GM23338 (cell line): ENCODE results near the gene YIPF6. TPM values are rescaled to one million over a fixed set of nuclear protein-coding genes. Genes with fewer than 3 reads are reported as not detected.

Experiments used
- ATAC-seq: fragments of 200-7000 bp; cut with Tn5 transposase; 3 replicates; pipeline ENCODE4 v1.9.1; 2020
- DNase-seq: peaks from one replicate; pipeline ENCODE4 v3.0.0-alpha.2; 2015; ENCODE audit warnings: low spot score
- H2AFZ ChIP-seq: fragments of 200-600 bp; sonication (generic); 2 replicates; pipeline ENCODE4 v1.8.0; 2016; ENCODE audit warnings: antibody characterized with exemption, mild to moderate bottlenecking, moderate library complexity
- H3F3A ChIP-seq: fragments of 200-600 bp; sonication (generic); replicated peaks from 2 replicates; pipeline ENCODE4 v1.8.0; 2017; ENCODE audit warnings: antibody characterized with exemption, mixed run types, low read depth
- H3K27ac ChIP-seq: fragments of 200-600 bp; sonication (generic); 2 replicates; pipeline ENCODE4 v1.6.1; 2016; ENCODE audit warnings: low read depth
- H3K27me3 ChIP-seq: fragments of 200-600 bp; sonication (generic); 2 replicates; pipeline ENCODE4 v1.8.0; 2016; ENCODE audit warnings: mild to moderate bottlenecking, mixed run types, moderate library complexity; ENCODE audit not compliant: insufficient read depth
- H3K36me3 ChIP-seq: fragments of 200-600 bp; sonication (generic); 2 replicates; pipeline ENCODE4 v1.8.0; 2016; ENCODE audit warnings: mild to moderate bottlenecking; ENCODE audit not compliant: insufficient read depth
- H3K4me1 ChIP-seq: fragments of 200-600 bp; sonication (generic); 2 replicates; pipeline ENCODE4 v1.8.0; 2016; ENCODE audit warnings: mild to moderate bottlenecking, moderate library complexity; ENCODE audit not compliant: insufficient read depth
- H3K4me2 ChIP-seq: fragments of 200-600 bp; sonication (generic); 2 replicates; pipeline ENCODE4 v1.7.1; 2017; ENCODE audit warnings: mixed run types
- H3K4me3 ChIP-seq: fragments of 200-600 bp; sonication (generic); 2 replicates; pipeline ENCODE4 v1.6.1; 2016; ENCODE audit warnings: mixed run types
- H3K79me2 ChIP-seq: fragments of 200-600 bp; sonication (generic); replicated peaks from 2 replicates; pipeline ENCODE4 v1.8.0; 2017; ENCODE audit warnings: mild to moderate bottlenecking; ENCODE audit not compliant: insufficient read depth
- H3K9me2 ChIP-seq: fragments of 200-600 bp; sonication (generic); 2 replicates; pipeline ENCODE4 v1.8.0; 2017; ENCODE audit not compliant: insufficient read depth
- H4K20me1 ChIP-seq: fragments of 200-600 bp; sonication (generic); replicated peaks from 2 replicates; pipeline ENCODE4 v1.8.0; 2017; ENCODE audit warnings: mild to moderate bottlenecking; ENCODE audit not compliant: insufficient read depth
- H3K27ac Mint-ChIP-seq: 2 replicates; pipeline ENCODE4 v1.8.0; 2020; ENCODE audit warnings: inconsistent platforms, mild to moderate bottlenecking, moderate library complexity, mixed read lengths
- H3K27me3 Mint-ChIP-seq: 3 replicates; pipeline ENCODE4 v1.8.0; 2022; ENCODE audit warnings: low read depth, mild to moderate bottlenecking, moderate library complexity, mixed read lengths, inconsistent platforms; ENCODE audit not compliant: insufficient read depth, poor library complexity
- H3K36me3 Mint-ChIP-seq: 3 replicates; pipeline ENCODE4 v1.8.0; 2021; ENCODE audit warnings: low read depth, mild to moderate bottlenecking, inconsistent platforms, moderate library complexity, mixed read lengths
- H3K4me1 Mint-ChIP-seq: 3 replicates; pipeline ENCODE4 v1.8.0; 2020; ENCODE audit warnings: mild to moderate bottlenecking, inconsistent platforms, mixed read lengths
- H3K4me3 Mint-ChIP-seq: 3 replicates; pipeline ENCODE4 v1.8.0; 2021; ENCODE audit warnings: moderate library complexity, mild to moderate bottlenecking, inconsistent platforms, mixed read lengths
- H3K9me3 Mint-ChIP-seq: 3 replicates; pipeline ENCODE4 v1.8.0; 2020; ENCODE audit warnings: moderate library complexity, mild to moderate bottlenecking, inconsistent platforms, mixed read lengths
- CREB1 ChIP-seq: fragments of 250-450 bp; sonication (Bioruptor Pico); IDR thresholded peaks from 2 replicates; pipeline ENCODE4 v1.5.0; 2020; ENCODE audit warnings: low read depth, mild to moderate bottlenecking, moderate library complexity
- CTCF ChIP-seq, 2 experiments: fragments of 200-600 bp in 1 of 2; sonication (generic) in 1 of 2; conservative IDR thresholded peaks; 2 replicates each; pipeline versions ENCODE4 v1.5.1 to v1.6.1; 2016 to 2017; ENCODE audit warnings: antibody characterized with exemption in 2 of 2, low read depth in 2 of 2, mild to moderate bottlenecking in 2 of 2, moderate library complexity in 1 of 2
- EZH2 ChIP-seq: fragments of 200-600 bp; sonication (generic); IDR thresholded peaks from one replicate; pipeline ENCODE4 v1.8.0; 2017; ENCODE audit warnings: antibody characterized with exemption, mild to moderate bottlenecking, low read depth; ENCODE audit not compliant: unreplicated experiment
- EZH2phosphoT487 ChIP-seq: fragments of 200-600 bp; sonication (generic); IDR thresholded peaks from one replicate; pipeline ENCODE4 v1.8.1; 2018; ENCODE audit warnings: antibody characterized with exemption; ENCODE audit not compliant: unreplicated experiment
- JUNB ChIP-seq: IDR thresholded peaks from one replicate; pipeline ENCODE4 v1.6.1; 2016; ENCODE audit warnings: antibody characterized with exemption; ENCODE audit not compliant: unreplicated experiment
- POLR2AphosphoS5 ChIP-seq: IDR thresholded peaks from 2 replicates; pipeline ENCODE4 v1.6.1; 2016; ENCODE audit warnings: antibody characterized with exemption, low read depth
- STAT1 ChIP-seq: IDR thresholded peaks from one replicate; pipeline ENCODE4 v1.6.1; 2016; ENCODE audit warnings: antibody characterized with exemption; ENCODE audit not compliant: unreplicated experiment
- ZNF114 ChIP-seq: fragments of 250-450 bp; sonication (Bioruptor Pico); IDR thresholded peaks from 2 replicates; pipeline ENCODE4 v1.5.0; 2020; ENCODE audit warnings: mild to moderate bottlenecking, moderate library complexity
- ZNF331 ChIP-seq: fragments of 250-450 bp; sonication (Bioruptor Pico); IDR thresholded peaks from 2 replicates; pipeline ENCODE4 v1.5.0; 2020; ENCODE audit warnings: low read depth, mild to moderate bottlenecking, moderate library complexity
- polyA plus RNA-seq: library from polyadenylated mRNA; unstranded; fragments of >200 nt; fragmentation: Nextera tagmentation; extraction: Ambion mirVana; gene quantifications from 2 replicates; pipeline ENCODE4 v1.2.1, GENCODE V29; 2016
- total RNA-seq: library from RNA; depleted of rRNA; stranded (reverse); fragments of >200 nt; shearing (Covaris generic); gene quantifications from 2 replicates; pipeline ENCODE4 v1.2.3, GENCODE V29; 2014
- TF ChIP-seq, protein P1 (sequence below): fragments of 250-450 bp; sonication (Bioruptor Pico); IDR thresholded peaks from 2 replicates; pipeline ENCODE4 v1.5.0; 2020; ENCODE audit warnings: mild to moderate bottlenecking, moderate library complexity
- TF ChIP-seq, protein P2 (sequence below): IDR thresholded peaks from one replicate; pipeline ENCODE4 v1.6.1; 2018; ENCODE audit warnings: antibody characterized with exemption; ENCODE audit not compliant: unreplicated experiment

Gene YIPF6
- total and polyA plus RNA-seq, 2 experiments from 2014 or later = 37.1 to 40.5 TPM

GRCh38 chrX:68579810-68580209, 81.0 kb downstream of the YIPF6 start:
- Mint-ChIP-seq H3K27me3 (peaks cover 2% of the 10 kb centered on the region), H3K4me1 (no peaks in the 10 kb centered on the region), H3K27ac (no peak overlapping the region), H3K4me3 (no peak overlapping the region), H3K36me3 (no peaks in the 10 kb centered on the region), H3K9me3 (peaks cover 3% of the 10 kb centered on the region; the same call in 1 of the 3 replicates)
- H3F3A ChIP-seq = no peaks in the 10 kb centered on the region
- H3K27ac ChIP-seq = no peak overlapping the region
- H3K9me2 ChIP-seq = no peaks in the 10 kb centered on the region
- no peaks in the 10 kb centered on the region for H3K36me3 ChIP-seq
- H3K27me3 ChIP-seq = no peaks in the 10 kb centered on the region
- no peak for DNase-seq
- no peaks in the 10 kb centered on the region for H3K4me1 ChIP-seq
- no peak overlapping the region for H3K4me3 ChIP-seq
- H4K20me1 ChIP-seq = no peaks in the 10 kb centered on the region
- H2AFZ ChIP-seq = no peak overlapping the region
- no peaks in the 10 kb centered on the region for H3K79me2 ChIP-seq
- ATAC-seq = no peak
- TF ChIP-seq EZH2 (no peak), ZNF331 (CRISPR knock-in tag) (no peak), JUNB (no peak), CTCF (conservative IDR thresholded peaks at IDR 0.05; ENCODE audit: low read depth in 2 of 2) (no peak), STAT1 (no peak), EZH2phosphoT487 (no peak), POLR2AphosphoS5 (no peak), CREB1 (CRISPR knock-in tag) (no peak), ZNF114 (no peak)
- TF ChIP-seq, protein P1, sequence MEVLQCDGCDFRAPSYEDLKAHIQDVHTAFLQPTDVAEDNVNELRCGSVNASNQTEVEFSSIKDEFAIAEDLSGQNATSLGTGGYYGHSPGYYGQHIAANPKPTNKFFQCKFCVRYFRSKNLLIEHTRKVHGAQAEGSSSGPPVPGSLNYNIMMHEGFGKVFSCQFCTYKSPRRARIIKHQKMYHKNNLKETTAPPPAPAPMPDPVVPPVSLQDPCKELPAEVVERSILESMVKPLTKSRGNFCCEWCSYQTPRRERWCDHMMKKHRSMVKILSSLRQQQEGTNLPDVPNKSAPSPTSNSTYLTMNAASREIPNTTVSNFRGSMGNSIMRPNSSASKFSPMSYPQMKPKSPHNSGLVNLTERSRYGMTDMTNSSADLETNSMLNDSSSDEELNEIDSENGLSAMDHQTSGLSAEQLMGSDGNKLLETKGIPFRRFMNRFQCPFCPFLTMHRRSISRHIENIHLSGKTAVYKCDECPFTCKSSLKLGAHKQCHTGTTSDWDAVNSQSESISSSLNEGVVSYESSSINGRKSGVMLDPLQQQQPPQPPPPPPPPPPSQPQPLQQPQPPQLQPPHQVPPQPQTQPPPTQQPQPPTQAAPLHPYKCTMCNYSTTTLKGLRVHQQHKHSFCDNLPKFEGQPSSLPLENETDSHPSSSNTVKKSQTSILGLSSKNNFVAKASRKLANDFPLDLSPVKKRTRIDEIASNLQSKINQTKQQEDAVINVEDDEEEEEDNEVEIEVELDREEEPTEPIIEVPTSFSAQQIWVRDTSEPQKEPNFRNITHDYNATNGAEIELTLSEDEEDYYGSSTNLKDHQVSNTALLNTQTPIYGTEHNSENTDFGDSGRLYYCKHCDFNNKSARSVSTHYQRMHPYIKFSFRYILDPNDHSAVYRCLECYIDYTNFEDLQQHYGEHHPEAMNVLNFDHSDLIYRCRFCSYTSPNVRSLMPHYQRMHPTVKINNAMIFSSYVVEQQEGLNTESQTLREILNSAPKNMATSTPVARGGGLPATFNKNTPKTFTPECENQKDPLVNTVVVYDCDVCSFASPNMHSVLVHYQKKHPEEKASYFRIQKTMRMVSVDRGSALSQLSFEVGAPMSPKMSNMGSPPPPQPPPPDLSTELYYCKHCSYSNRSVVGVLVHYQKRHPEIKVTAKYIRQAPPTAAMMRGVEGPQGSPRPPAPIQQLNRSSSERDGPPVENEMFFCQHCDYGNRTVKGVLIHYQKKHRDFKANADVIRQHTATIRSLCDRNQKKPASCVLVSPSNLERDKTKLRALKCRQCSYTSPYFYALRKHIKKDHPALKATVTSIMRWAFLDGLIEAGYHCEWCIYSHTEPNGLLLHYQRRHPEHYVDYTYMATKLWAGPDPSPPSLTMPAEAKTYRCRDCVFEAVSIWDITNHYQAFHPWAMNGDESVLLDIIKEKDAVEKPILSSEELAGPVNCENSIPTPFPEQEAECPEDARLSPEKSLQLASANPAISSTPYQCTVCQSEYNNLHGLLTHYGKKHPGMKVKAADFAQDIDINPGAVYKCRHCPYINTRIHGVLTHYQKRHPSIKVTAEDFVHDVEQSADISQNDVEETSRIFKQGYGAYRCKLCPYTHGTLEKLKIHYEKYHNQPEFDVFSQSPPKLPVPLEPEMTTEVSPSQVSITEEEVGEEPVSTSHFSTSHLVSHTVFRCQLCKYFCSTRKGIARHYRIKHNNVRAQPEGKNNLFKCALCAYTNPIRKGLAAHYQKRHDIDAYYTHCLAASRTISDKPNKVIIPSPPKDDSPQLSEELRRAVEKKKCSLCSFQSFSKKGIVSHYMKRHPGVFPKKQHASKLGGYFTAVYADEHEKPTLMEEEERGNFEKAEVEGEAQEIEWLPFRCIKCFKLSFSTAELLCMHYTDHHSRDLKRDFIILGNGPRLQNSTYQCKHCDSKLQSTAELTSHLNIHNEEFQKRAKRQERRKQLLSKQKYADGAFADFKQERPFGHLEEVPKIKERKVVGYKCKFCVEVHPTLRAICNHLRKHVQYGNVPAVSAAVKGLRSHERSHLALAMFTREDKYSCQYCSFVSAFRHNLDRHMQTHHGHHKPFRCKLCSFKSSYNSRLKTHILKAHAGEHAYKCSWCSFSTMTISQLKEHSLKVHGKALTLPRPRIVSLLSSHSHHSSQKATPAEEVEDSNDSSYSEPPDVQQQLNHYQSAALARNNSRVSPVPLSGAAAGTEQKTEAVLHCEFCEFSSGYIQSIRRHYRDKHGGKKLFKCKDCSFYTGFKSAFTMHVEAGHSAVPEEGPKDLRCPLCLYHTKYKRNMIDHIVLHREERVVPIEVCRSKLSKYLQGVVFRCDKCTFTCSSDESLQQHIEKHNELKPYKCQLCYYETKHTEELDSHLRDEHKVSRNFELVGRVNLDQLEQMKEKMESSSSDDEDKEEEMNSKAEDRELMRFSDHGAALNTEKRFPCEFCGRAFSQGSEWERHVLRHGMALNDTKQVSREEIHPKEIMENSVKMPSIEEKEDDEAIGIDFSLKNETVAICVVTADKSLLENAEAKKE (CRISPR knock-in tag) = no peak
- TF ChIP-seq, protein P2, sequence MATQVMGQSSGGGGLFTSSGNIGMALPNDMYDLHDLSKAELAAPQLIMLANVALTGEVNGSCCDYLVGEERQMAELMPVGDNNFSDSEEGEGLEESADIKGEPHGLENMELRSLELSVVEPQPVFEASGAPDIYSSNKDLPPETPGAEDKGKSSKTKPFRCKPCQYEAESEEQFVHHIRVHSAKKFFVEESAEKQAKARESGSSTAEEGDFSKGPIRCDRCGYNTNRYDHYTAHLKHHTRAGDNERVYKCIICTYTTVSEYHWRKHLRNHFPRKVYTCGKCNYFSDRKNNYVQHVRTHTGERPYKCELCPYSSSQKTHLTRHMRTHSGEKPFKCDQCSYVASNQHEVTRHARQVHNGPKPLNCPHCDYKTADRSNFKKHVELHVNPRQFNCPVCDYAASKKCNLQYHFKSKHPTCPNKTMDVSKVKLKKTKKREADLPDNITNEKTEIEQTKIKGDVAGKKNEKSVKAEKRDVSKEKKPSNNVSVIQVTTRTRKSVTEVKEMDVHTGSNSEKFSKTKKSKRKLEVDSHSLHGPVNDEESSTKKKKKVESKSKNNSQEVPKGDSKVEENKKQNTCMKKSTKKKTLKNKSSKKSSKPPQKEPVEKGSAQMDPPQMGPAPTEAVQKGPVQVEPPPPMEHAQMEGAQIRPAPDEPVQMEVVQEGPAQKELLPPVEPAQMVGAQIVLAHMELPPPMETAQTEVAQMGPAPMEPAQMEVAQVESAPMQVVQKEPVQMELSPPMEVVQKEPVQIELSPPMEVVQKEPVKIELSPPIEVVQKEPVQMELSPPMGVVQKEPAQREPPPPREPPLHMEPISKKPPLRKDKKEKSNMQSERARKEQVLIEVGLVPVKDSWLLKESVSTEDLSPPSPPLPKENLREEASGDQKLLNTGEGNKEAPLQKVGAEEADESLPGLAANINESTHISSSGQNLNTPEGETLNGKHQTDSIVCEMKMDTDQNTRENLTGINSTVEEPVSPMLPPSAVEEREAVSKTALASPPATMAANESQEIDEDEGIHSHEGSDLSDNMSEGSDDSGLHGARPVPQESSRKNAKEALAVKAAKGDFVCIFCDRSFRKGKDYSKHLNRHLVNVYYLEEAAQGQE = no peak
- no peak overlapping the region for H3K4me2 ChIP-seq
